NCI-H748 treated with DMSO at 0.1 percent for 48 hours (cell line): ENCODE measurements around the gene FBRSL1.
"Not testable (repeated sequence)": the region's sequence is repeated elsewhere in the genome, so short reads cannot be mapped to it uniquely, and the experiment has no call there.

Experiments used
- DNase-seq: peaks from one replicate; lab custom pipeline; 2025; lab: John Stamatoyannopoulos, UW

FBRSL1 gene

GRCh38 chr12:132489602-132490266, at the start of gene FBRSL1:
Gene FBRSL1 (plus strand): TSS chr12:132490151.
- peak; percentile 84 for DNase-seq

- not testable (repeated sequence) for DNase-seq
These were observed 49.5 kb upstream of the FBRSL1 start for GRCh38 chr12:132440420-132440819.

- DNase-seq, result no peak
These were observed 47.8 kb upstream of the FBRSL1 start for GRCh38 chr12:132441871-132442863.

DNA sequence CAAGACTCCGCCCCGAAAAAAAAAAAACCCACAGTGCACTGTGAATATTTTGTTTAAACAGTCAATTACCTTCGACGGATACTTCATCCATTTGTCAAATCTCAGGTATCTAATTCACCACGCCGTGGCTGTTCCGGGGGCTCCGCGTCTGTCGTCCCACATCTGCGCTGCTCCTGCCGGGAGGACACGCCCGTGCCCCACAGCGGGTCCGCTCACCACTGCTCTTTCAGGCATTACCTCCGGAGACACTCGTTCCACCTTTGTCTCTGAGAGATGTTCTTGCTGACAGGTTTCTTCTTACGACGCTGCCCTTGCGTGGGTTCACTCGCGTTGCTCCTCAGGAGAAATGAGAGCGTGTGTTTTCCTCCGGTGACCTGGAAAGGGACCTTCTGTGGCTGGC, 46.9 kb upstream of the FBRSL1 start:
- no peak for DNase-seq

DNA sequence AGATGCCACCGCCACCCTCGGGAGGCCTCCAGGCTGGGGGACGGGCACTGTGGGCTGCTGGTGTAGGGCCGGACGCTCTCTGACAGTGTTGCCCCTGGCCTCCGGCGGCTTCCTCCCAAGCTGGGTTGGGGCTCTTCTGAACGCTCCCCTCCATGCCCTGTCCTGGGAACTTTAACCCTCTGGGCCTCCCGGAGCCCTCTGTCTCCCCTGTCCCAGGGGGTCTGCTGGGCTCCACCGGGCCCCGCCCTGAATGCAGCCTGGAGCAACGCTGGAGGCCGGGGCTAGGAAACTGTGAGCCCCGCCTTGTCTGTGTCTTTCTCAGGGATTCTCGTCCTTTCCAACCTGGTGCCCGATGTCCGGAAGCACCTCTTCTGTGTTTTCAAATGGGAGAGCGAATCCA, 45.7 kb upstream of the FBRSL1 start:
- no peak for DNase-seq

DNA sequence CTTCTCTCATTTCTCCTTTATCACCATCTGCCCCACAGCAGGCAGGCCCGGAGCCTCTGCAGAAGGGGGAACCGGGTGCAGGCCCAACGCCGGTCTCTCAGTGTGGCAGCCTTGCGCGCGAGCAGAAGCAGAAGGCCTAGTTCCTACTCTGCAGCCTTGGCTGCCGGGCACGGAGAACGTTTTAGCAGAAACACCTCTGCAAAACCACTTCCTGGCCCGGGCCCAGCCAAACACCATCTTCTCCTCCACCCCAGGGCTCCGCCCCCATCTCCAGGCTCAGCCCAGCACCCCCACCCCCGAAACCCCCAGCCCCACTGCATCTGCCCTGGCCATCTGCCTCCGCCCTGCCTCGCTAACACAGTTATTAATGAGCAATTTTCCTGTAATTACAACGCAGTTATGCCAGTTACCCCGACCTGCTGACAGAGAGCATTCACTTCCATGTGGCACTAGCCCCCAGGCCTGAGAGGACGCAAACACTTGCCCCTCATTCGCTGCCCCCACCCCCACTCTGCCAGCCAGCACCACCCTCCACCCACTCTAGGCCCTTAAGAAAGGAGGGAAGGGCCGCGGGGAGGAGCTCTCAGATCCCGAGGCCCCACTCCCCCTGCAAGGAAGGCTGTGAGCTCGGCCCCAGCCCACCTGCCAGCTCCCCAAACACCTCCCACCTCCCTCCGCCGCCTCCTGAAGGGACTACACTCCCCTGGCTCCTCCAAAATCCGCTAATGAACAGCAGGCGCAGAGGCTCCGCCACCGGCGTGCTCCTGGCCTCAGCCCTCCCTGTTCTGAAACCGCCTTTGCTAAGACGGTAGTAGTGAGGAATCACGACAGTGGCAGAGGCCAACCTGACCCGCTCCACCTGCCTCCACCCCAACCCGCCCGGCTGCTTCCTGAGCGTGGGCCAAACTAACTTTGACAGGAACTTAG, 44.7 kb upstream of the FBRSL1 start:
- peak; percentile 68 for DNase-seq

- no peak for DNase-seq
These were observed 43.9 kb upstream of the FBRSL1 start for GRCh38 chr12:132445884-132446632.

DNA sequence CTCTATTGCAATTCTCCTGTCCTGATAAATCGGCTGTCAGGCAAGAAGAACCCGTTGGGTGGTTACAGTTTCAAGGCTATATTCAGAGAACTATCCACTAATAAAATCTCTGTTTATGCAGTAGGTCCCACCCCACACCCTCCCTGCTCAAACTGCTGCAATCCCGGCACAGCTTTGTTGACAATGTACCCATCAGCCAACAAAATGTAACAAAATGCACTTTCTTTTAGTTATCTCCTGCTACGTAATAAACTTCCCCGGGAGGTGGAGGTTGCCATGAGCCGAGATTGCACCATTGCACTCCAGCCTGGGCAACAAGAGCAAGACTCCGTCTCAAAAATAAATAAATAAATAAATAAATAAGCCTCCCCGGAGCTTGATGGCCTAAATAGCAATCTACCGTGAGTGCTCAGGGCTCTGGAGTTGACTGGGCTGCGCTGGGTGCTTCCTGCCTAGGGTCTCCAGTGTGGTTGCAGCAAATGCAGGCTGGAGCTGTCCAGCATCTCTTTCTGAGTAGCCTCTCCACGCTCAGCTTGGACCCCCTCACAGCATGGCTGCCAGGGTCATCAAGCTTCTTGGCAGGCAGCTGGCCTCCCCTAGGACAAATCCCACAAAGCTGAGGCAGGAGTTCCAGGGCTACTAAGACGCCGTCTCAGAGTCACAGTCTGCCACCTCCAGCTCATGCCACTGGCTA, 43.2 kb upstream of the FBRSL1 start:
- no peak for DNase-seq

- DNase-seq, result no peak
These were observed 42.6 kb upstream of the FBRSL1 start for GRCh38 chr12:132447327-132447720.

GRCh38 chr12:132447731-132448462, 42.1 kb upstream of the FBRSL1 start:
- no peak for DNase-seq

- DNase-seq, result no peak
These were observed 41.5 kb upstream of the FBRSL1 start for GRCh38 chr12:132448463-132448820.

DNA sequence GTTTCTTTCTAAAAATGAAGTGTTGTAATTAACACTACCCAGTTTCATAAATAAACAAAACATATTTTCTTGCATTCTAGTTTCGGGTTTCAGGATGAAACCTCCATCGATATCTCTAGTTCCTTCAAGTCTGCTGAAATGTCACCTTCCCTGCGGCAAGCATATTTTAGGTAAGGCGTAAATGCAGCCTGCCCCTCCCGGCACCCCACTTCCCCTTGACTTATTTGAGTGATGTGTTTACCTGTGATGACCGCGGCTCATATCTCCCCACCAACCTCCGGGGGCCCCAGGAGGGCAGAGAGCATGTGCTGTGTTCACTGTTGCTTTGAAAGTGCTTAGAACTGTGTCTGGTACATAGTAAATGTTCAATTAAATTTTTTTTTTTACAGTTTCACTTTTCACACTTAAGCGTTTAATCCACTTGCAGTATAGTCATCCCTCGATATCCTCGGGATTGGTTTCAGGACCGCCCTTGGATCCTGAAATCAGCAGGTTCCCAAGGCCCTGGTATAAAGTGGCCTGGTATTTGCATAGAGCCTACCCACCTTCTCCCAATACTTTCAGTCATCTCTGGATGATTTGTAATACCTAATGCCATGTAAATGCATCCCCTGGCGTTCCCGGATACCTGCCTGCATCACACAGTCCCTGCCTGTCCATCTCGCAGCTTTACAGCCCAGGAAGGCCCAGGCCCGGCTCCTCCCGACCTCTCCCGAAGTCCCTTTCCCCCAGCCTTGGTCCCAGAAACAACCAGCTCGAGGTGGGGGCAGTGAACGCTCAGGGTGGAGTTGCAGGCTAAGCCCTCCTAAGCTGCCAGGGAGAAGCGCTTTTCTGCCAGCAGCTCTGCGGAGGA, 40.2 kb upstream of the FBRSL1 start:
- no peak for DNase-seq

DNA sequence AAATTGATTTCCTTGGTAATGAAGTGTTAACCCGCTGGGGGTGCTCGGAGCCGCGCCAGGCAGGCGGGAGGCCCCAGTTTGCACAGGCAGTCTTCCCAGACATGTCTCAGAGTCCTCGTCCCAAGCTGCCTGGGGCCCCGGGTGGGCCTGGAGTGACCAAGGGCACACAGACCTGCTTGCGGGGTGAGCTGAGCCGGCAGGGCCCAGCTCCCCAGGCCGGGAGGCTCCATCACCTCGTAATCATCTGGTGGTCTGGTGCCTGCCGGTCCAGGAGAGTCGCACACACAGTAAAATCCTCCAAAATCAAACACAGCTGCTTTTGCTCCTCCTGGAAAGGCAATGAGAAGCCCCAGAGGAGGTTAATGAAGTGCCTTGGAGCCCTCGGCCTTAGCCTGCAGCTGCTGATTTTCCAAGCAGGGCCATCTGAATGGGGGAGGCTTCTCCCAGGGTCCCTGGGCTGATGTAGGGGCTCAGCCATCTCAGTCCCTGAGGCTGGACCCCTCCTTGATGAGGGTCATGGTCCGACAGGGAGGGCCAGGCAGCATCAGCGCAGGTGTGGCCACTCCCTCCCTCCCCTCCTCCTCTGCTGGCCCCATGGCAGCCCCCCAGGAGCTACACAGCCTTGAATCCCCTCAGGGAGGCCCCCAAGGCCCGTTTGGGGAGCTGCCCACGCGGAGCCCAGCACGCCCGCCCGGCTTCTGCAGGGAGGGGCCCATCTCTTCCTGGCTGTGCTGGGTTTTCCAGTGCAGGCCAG, 39.4 kb upstream of the FBRSL1 start:
- DNase-seq, result no peak

- no peak for DNase-seq
These were observed 38.6 kb upstream of the FBRSL1 start for GRCh38 chr12:132451172-132451835.

GRCh38 chr12:132451836-132452195, 38.1 kb upstream of the FBRSL1 start:
- DNase-seq, result no peak

DNA sequence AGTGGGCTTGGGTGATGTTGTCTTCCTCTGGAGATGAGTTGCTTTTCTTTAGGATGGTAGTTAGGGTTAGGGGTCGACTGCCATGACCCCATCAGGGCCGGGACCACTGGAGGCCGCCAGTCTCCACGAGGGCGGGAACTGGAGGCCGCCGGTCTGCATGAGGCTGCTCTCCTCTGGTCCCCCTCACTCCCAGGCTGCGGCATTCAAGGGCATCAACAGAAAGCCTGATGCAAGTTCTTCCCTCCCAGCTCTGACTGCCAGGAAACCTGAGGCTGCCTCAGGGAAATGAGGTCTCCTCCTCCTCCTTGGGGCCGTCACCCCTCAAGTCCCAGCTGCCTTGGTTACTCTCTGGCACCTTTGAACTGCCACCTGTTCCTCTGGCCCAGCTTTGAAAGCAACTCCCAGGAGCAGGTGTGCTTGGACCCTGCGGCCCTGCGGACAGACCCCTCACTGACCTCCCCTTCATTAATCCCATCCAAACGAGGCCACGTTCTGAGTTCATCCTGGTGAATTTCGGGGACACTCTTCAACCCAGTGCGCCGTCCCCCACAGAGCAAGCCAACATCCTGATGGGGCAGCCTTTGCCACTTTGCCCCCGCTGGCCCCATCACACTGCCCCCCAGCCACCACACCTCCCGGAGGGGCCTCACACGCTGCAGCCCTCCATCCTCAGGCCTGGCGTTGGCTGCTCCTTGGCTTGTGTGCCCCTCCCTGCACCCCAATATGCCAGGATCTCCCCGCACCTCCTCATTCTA, 37.2 kb upstream of the FBRSL1 start:
- DNase-seq, result no peak
